GM19099 (cell line): ENCODE data around the gene JPH3.

Experiments
- POLR2A ChIP-seq: IDR thresholded peaks from 3 replicates; pipeline ENCODE4 v1.6.1; 2011; ENCODE audit warnings: low read depth; ENCODE audit not compliant: insufficient read length; ENCODE audit errors: extremely low read depth

The JPH3 gene

DNA sequence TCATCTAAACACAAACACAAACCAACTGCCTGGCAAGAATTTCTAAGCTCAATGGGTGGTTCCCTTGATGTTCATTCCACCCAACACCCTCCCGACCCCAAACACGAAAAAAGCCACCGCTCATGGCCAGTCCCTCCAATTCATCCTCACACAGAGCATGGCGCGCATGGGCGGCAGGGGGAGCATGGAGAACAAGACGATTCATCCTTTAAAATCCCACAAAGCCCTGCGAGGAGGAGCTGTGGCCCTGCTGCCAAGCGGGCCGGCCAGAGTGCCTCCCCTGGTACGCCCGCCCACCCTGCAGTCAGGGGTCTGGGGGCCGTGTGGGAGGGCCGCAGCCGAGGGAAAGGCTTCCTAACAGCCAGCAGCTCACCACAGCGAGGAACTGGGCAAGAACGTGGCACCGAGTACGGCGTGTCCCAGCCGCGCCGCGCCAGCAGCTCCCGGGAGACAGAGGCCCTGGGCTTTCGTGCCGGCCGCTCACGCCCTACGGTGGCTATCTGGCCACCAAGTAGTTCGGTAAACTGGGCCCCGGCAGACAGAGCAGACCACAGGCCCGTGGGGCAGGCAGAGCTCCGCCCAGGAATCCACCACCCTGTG, 102.5 kb downstream of the JPH3 start:
- TF ChIP-seq POLR2A: no peak

DNA sequence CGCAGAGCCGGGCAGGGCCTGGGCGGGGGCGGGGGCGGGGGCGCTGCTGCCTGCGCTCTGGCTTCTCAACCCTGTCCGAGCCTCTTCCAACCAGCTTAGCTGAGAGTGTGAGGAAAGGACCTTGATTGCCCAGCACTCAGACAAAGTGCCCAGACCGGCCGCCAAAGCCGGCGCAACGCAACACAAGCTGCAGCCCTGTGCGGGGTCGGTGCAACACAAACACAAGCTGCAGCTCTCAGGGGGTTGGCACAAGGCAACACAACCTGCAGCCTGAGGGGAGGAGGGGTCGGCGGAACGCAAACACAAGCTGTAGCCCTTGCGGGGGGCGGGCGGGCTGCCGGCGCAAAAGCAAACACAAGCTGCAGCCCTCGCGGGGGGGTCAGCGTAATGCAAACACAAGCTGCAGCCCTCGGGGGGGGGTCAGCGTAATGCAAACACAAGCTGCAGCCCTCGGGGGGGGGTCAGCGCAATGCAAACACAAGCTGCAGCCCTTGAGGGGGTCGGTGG, 103.5 kb downstream of the JPH3 start:
- no peak for TF ChIP-seq POLR2A

DNA sequence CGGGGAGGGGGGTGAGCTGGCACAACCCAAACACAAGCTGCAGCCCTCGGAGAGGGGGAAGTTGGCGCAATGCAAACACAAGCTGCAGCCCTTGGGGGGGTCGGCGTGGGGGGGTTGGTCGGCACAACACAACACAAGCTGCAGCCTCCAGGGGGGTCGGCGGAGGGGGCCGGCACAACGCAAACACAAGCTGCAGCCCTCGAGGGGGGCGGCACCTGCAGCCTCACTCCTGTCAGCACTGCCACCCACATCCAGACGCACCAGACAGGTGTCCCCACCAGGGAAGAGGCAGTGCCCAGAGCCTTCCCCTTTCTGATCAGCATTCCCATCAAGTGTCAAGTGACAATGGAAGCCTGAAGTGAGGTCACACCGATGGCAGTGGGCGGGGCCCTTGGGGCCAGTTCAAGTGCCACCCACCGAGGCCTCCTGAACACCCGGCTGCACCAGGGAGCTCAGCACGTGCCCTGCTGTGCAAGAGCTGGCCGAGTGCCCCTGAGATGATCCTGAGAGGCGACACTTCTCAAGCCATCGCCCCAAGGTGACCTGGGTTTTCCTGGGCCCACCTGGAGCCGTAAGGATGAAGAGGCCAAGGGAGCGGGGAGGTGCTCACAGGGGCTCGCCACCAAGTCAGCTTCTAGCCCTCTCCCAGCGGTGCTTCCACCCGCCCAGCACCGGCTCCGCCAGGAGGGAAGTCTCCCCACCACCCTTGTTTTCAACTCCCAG, 104.1 kb downstream of the JPH3 start:
- no peak for TF ChIP-seq POLR2A

DNA sequence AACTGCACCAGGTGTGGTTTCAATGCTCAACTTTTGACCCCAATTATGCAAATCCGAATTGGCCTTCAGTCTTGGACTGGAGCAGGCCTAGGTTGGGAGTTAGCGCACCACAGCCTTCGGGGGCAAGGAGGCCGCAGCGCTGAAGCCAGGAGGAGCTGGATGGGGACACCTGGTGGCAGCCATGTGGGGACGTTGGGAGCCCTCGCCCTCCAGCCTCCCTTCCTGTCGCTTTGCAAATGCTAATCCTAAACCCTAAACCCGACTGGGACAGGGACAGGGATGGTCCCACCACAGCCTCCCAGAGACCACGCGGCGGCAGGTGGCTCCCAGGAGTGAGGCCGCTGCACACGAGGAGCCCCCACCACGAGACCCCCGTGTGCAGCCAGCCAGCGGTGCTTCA, 104.8 kb downstream of the JPH3 start:
- no peak for TF ChIP-seq POLR2A

DNA sequence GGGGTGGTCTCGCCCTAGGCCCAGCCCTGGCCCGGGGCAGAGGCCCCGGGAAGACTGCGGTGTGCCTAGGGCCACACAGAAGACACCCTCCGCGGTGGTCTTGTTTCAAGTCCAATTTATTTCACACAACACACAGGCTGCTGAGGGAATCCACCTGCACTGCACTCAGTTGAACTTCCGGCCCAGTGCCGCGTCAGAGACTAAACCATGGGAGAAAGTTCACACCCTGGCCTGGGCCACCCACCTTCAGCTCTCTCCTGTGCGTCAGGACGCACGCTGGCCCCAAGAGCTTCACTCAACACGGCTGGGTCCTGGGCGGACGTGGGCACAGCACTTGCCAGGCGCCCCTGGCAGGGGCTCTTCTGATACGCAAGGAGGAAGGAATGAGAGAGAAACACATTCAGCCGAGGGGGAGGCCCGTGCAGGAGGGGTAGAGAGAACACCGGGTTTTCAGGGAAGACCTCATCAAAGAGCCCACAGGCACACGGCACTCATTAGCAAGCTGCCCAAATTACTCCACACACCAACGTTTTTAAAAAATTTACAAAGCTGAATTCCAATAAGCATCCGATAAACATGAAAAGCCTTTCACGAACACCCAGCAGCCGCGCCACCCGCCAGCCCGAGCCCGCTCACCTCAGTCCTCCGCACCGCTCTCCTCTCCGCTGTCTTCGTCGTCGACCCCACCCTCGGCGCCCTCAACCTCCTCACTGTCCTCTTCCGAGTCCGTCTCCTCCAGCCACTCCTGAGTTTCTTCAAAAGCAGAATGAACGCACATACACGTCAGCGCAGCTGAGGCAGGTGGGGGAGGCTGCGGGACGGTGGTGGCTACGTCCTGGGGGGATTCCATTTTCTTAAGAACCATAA, 105.6 kb downstream of the JPH3 start:
- no peak for TF ChIP-seq POLR2A

DNA sequence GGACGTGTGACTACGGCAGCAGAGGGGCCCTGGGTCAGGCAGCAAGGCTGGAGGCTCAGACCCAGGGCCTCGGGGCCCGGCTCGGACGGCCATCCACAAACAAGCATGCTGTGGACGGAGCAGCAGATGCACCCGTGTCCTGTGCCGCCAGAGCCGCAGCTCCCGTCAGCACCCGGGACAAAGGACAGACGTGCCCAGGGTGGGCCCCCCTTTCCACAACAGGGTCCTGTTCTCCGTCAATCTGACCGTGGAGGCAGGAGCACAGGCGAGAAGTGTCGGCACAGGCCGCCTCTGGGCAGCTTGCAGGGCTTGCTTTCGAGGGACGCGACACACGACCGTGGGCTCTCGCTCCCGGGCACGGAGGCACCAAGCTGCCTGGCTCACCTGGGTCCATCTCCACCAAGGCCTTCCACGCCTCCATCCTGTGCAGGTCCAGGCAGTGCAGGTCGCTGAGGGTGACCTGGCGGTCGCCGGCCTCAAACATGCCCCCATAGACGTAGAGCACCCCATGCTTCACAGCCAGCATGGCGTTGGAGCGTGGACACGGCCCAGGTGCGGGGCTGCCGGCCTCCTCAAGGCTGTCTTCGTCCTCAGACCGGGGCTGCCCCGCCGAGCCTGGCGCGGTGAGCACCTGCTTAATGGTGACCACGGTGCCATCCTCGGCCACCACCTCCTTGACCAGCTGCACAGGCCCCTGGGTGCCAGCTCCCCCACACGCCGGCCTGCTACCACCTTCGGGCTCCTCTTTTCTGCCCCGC, 106.8 kb downstream of the JPH3 start:
- TF ChIP-seq POLR2A: no peak

DNA sequence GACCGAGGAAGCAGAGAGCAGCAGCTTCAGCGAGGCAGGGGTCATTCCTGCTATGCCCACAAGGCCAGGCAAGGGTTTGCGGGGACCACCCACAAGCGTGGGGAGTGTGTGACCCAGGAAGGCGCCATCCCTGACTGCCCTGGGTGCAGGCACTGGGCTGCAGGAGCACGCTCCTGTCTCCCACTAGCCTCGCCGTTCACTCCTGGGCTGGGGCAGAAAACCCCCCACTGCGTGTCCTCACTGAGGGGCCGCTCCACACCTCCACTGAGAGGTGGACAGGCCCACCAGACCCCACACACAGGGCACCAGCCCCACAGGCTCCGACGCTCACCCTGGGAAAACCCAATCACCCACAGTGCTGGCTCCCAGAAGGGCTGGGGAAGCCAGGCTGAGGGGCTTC, 107.4 kb downstream of the JPH3 start:
- no peak for TF ChIP-seq POLR2A

DNA sequence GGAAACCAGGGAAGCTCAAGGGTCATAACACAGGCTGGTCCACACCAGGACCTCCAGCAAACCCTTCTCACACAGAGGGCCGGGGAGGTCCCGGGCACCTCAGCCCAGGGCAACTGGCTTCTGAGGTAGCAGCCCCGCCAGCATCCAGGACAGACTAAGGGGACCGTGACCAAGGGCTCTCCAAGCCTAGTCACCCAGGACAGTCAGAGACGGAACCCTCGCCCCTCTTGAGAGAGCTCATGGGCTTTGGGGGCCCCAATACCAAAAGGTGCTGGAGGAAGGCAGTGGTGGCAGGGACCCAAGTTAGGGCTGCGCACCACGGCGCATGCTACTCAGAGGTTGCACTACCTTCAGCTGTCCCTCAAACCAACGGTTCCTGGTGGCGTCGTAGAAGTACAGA, 108.6 kb downstream of the JPH3 start:
- no peak for TF ChIP-seq POLR2A

DNA sequence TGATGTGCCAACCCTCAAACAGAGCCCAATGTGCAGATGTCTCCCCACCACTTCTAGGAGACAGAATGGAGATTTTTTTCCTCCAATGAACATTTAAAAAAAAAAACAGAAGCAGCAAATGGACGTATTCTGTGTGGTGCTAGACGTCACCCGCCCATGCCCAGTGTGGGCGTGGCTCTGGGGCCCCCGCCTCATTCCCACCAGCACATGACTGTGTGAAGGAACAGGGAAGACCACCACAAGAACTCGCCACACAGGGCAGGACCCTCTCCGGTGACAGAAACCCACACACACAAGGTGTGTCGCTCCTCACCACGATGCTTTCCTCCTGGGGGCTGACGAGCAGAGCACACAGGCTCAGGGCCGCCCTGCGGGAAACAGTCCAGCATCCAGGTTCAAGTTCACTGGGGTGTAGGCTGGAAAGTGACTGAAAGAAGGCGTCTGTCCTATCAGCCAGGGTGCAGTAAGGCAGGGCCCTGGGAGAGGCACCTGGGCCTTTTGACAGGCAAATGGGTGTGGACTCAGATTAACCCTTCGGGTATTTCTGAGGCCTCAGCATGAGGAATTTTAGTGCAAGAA, 110.0 kb downstream of the JPH3 start:
- TF ChIP-seq POLR2A: no peak

DNA sequence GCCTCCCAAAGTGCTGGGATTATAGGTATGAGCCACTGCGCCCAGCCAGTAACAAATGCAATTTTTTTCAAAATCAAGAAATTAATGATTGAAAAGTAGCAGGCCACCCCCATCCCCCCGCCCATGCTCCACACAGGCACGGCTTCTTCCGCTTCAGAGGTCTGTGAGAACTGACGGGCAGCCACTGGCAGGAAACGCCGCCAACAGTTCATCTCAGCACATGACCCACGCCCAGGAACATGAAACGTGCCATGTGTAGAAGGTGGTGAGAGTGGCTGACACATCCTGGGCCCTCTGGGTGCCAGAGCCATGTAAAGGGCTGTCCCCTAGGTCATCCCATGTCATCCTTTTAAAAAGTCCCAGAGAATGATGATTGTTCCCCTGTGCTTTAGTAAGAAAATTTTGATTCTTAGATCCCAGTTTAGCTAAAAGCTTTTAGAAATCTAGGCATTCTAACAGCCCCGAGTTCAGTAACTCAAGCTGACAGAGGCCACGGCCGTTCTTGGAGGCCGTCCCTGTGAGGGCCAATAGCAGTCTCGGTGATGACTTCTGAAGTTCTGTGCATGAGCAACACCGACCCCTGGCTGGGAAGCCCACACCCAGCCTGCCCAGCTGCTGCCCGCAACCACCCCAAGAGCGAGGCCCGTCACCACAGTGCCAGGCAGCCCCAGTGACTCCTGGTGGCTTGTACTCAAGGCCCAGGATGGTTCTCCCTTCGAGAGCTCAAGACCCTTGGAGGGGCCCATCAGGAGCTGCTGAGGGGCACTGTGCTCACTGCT, 111.3 kb downstream of the JPH3 start:
- no peak for TF ChIP-seq POLR2A

DNA sequence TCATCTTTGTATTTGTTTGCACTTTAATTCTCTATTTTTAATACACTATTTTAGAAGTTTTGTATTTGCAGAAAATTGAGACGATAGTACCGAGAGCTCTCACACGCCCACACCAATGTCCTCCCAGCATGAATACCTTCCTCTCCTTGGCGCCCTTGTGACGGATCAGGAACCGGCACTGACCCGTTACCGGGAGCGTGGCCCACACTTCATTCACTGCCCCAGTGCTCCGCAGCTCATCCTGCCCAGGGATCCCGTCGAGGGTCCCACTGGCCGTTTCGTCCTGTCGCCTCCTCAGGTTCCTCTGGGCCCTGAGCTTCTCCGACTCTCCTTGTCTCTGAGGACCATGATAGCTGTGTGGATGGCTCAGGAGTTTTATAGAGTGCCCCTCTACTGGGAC, 112.9 kb downstream of the JPH3 start:
- no peak for TF ChIP-seq POLR2A

DNA sequence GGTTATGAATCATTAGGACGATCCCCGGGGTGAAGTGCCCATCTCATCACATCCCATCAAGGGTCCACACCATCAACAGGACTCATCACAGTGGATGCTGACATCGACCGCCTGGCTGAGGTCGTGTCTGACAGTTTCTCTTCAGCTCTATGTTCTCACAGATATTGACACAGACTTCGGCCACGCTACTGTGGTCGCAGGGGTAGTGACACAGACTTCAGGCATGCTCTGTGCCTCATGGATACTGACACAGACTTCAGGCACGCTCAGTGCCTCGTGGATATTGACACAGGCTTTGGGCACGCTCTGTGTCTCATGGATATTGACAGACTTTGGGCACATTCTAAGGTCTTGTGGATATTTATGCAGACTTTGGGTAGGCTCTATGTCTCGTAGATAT, 113.3 kb downstream of the JPH3 start:
- TF ChIP-seq POLR2A: no peak

DNA sequence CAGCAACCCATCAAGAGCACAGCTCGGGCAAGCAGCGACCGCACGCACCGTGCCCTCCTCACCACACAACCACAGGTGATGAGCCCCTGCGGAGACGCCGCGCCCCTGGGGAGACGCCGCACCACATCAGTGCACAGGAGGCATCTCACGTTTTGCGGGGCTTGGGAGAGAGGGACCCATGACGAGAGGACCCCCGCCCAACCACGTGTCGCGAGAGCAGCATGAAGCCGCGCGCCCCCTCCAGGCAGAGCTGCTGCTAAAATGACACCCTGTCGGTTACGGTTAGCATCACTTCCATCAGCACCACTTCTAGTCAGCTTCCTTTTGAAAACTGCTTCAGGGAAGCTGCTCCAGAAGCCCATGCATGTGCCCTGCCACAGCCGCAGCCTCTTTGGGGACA, 118.1 kb downstream of the JPH3 start:
- TF ChIP-seq POLR2A: no peak

DNA sequence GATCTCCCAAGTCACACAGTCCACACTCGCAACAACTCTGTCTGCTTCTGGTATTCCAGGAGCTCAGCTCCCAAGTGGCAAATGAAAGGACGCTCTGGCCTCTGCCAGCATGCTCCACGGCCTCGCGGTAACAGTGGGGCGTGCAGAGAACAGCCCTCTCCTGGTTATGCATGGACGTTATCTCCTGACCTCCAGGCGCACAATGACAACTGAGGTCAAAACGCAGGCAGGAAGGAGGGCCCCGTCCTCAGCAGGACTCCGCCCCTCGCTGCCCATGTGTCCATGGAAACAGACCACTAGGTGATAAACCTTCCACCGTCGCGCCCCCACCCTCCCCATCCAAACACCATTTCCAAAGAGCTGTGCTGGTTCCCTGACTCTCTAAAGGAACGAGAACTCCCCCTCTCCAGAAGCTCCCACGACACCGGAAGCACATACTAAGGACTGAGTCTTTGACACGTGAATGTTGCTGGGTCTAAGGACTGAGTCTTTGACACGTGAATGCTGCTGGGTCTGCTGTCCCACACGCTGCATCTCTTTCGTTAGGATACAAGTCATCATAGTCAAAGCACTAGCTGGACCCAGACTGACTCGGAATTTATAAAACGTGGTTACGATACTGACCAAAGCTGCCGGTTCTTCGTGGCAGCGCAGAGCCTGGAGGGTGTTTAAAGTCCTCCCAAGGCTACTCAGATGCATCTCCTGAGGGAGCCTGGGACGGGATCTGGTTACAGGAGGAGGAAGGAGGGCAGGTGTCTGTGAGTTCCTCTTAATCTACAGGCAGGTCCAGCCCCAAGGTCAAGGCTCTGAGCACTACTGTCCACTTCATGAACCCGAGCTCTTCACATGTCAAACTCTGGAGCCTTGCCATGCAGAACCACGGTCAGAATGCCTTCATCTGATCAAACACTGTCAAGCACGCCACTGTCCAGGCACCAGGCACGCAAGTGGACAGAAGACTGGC, 119.6 kb downstream of the JPH3 start:
- TF ChIP-seq POLR2A: no peak
